ENCODE measurements around the gene TYW1B.
"Not testable (repeated sequence)": the region's sequence is repeated elsewhere in the genome, so short reads cannot be mapped to it uniquely, and the experiment has no call there.

Gene TYW1B, protein sequence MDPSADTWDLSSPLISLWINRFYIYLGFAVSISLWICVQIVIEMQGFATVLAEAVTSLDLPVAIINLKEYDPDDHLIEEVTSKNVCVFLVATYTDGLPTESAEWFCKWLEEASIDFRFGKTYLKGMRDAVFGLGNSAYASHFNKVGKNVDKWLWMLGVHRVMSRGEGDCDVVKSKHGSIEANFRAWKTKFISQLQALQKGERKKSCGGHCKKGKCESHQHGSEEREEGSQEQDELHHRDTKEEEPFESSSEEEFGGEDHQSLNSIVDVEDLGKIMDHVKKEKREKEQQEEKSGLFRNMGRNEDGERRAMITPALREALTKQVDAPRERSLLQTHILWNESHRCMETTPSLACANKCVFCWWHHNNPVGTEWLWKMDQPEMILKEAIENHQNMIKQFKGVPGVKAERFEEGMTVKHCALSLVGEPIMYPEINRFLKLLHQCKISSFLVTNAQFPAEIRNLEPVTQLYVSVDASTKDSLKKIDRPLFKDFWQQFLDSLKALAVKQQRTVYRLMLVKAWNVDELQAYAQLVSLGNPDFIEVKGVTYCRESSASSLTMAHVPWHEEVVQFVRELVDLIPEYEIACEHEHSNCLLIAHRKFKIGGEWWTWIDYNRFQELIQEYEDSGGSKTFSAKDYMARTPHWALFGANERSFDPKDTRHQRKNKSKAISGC

DNA sequence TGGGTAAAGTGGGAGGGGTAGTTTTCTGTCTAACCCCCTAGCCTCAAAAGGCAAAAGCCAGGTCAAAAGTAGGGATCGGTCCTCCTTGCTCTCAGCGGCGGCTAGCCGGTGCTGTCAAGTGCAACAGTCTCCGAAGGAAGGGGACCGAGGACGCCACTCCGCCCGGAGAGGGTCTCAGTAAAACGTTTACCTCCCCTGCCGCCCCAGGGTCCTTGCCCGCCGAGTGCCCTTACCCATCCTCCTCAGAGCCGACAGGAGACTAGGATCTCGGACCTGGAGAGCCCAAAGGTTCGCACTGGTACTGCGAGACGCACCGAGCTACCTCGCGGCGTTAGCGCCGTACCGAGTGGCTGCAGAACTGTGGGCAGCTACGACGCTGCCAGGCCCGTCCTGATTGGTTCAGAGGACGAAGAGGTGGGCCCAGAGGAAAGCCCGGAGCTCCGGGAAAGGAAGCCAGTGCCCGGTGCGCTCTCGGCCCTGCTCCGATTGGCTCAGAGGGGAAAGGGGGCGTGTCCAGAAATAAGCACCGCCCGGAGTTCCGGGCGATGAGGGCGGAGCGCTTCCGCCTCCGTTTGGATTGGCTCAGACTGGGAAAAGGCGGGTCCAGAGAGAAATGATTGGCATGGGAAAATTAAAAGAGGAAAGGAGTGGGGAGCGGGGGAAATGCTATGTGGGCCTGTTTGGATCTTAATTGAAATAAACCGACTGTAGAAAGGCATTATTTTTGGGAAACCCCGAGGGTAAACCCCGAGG is at the start of gene TYW1B:
TYW1B (minus strand) TSS at position 362 of the 753 bp plus-strand sequence; CDS start at position 237, 125 bp downstream.
- H3K27ac ChIP-seq (ENCODE audit: low read length); H3K36me3 ChIP-seq (ENCODE audit: control insufficient read depth, insufficient read depth, low read length); H3K27me3 ChIP-seq (ENCODE audit: control insufficient read depth, insufficient read depth, low read length); H3K9me3 ChIP-seq (ENCODE audit: control insufficient read depth, insufficient read depth, low read length); H3K4me1 ChIP-seq (ENCODE audit: control insufficient read depth, insufficient read depth, low read length): not testable (repeated sequence)
- peak within 1 kb of the TSS; percentile 47; the same call in 1 of the 2 replicates for H3K4me3 ChIP-seq (ENCODE audit: low read length)
- peak; percentile 84 for DNase-seq (ENCODE audit: low read depth, low spot score)
- WGBS (ENCODE audit: insufficient coverage, insufficient read length) = no CpG with 5 or more reads among the region's 49 CpGs

DNA sequence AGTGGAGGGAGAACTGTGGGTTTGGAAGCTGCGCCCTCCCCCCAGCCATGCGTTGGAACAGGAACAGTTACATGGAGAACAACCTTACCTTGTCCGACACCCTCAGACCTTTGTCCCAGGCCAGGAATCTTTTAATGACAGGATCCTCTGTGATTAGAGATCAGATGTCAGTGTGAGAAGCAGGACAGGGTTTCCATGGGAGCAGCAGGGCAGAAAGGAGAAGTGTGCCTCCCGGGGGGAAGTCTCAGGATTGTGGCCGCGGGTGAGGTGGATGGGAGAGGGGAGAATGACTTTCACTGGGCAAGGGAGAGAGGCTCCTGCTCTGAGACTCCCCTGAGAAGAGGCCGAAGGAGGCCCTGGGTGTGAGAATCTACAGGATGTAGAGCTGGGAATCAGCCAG is 39.6 kb upstream of the TYW1B start:
- not testable (repeated sequence) for H3K36me3 ChIP-seq (ENCODE audit: control insufficient read depth, insufficient read depth, low read length); H3K27me3 ChIP-seq (ENCODE audit: control insufficient read depth, insufficient read depth, low read length); H3K4me3 ChIP-seq (ENCODE audit: low read length); H3K4me1 ChIP-seq (ENCODE audit: control insufficient read depth, insufficient read depth, low read length); DNase-seq (ENCODE audit: low read depth, low spot score); H3K27ac ChIP-seq (ENCODE audit: low read length); H3K9me3 ChIP-seq (ENCODE audit: control insufficient read depth, insufficient read depth, low read length)
- WGBS (ENCODE audit: insufficient coverage, insufficient read length) = no CpG with 5 or more reads among the region's 7 CpGs

DNA sequence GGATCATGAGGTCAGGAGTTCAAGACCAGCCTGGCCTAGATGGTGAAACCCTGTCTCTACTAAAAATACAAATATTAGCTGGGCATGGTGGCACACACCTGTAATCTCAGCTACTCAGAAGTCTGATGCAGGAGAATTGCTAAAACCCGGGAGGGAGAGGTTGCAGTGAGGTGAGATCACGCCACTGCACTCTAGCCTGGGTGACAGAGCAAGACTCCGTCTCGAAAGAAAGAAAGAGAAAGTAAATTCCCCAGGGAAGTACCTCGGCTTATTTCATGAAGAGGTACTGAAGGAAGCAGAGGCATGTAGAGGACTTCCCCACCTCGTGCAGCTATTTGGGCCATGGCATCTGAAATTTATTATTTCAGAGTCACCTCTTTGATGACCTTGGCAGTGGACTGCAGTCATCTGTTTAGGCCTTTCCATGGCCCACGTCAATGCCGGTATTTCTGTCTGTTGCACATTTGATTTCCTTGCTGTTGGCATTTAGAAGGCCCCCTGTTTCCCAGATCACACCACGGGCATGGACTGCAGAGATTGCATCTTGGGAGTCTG is 30.9 kb upstream of the TYW1B start:
- not testable (repeated sequence) for DNase-seq (ENCODE audit: low read depth, low spot score)
- no CpG with 5 or more reads among the region's 9 CpGs for WGBS (ENCODE audit: insufficient coverage, insufficient read length)

DNA sequence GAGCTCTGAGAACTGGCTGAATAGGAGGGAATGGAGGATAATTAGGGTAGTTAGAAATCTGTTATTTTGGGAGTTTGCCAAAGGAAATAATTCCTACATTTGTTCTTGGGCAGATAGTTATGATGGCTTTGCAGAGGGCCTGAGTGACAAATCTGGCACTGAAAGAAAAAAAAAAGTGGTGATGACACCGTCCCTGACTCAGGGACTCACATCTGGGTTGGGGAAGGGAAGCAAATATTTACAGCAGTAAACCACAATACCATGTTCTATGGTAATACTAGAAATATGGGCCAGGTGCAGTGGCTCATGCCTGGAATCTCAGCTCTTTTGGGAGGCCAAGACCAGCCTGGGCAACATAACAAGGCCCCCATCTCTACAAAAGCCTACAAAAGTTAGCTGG is 29.9 kb upstream of the TYW1B start:
- not testable (repeated sequence) for H3K27ac ChIP-seq (ENCODE audit: low read length); H3K27me3 ChIP-seq (ENCODE audit: control insufficient read depth, insufficient read depth, low read length); H3K36me3 ChIP-seq (ENCODE audit: control insufficient read depth, insufficient read depth, low read length); DNase-seq (ENCODE audit: low read depth, low spot score); H3K4me1 ChIP-seq (ENCODE audit: control insufficient read depth, insufficient read depth, low read length); H3K9me3 ChIP-seq (ENCODE audit: control insufficient read depth, insufficient read depth, low read length); H3K4me3 ChIP-seq (ENCODE audit: low read length)
- WGBS (ENCODE audit: insufficient coverage, insufficient read length) = no CpG with 5 or more reads among the region's 1 CpG

More for the DNA sequence above, 30.9 kb upstream of the TYW1B start:
- not testable (repeated sequence) for H3K27ac ChIP-seq (ENCODE audit: low read length); H3K4me3 ChIP-seq (ENCODE audit: low read length); H3K27me3 ChIP-seq (ENCODE audit: control insufficient read depth, insufficient read depth, low read length); H3K36me3 ChIP-seq (ENCODE audit: control insufficient read depth, insufficient read depth, low read length); H3K4me1 ChIP-seq (ENCODE audit: control insufficient read depth, insufficient read depth, low read length); H3K9me3 ChIP-seq (ENCODE audit: control insufficient read depth, insufficient read depth, low read length)

DNA sequence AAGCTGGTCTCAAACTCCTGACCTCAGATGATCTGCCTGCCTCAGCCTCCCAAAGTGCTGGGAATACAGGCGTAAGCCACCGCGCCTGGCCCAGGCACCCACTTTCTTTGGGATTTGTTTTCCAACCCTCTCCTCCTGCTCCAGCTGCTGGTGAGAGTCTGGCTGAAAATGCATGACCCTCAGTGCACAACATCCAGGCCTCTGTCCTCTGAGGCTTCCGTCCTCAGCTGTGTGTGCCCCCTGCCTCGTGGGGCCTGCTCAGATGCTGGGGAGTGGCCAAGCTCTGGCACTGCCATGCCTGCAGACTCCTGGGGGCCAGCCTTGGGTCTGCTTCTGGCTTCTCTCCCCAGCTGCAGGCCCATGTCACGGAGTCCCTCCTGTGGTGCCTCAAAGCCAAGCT is 27.3 kb upstream of the TYW1B start:
- not testable (repeated sequence) for DNase-seq (ENCODE audit: low read depth, low spot score)

DNA sequence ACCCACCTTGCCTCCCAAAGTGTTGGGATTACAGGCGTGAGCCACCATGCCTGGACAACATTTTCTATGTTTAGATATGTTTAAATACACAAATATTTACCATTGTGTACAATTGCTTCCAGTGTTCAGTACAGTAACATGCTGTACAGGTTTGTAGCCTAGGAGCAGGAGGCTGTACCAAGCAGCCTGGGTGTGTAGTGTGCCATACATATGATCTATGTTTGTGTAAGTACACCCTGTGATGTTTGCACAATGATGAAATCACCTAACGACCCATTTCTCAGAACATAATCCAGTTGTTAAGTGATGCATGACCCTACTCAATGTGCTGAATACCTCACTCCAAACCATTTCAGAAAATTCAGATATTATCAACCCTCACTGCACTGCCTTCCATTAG is 24.9 kb upstream of the TYW1B start:
- DNase-seq (ENCODE audit: low read depth, low spot score); H3K27ac ChIP-seq (ENCODE audit: low read length); H3K9me3 ChIP-seq (ENCODE audit: control insufficient read depth, insufficient read depth, low read length); H3K4me1 ChIP-seq (ENCODE audit: control insufficient read depth, insufficient read depth, low read length); H3K27me3 ChIP-seq (ENCODE audit: control insufficient read depth, insufficient read depth, low read length); H3K36me3 ChIP-seq (ENCODE audit: control insufficient read depth, insufficient read depth, low read length); H3K4me3 ChIP-seq (ENCODE audit: low read length): not testable (repeated sequence)
- no CpG with 5 or more reads among the region's 2 CpGs for WGBS (ENCODE audit: insufficient coverage, insufficient read length)

More for the DNA sequence above, 27.3 kb upstream of the TYW1B start:
- H3K27me3 ChIP-seq (ENCODE audit: control insufficient read depth, insufficient read depth, low read length); H3K9me3 ChIP-seq (ENCODE audit: control insufficient read depth, insufficient read depth, low read length); H3K27ac ChIP-seq (ENCODE audit: low read length); H3K4me3 ChIP-seq (ENCODE audit: low read length); H3K4me1 ChIP-seq (ENCODE audit: control insufficient read depth, insufficient read depth, low read length); H3K36me3 ChIP-seq (ENCODE audit: control insufficient read depth, insufficient read depth, low read length): not testable (repeated sequence)
- no CpG with 5 or more reads among the region's 6 CpGs for WGBS (ENCODE audit: insufficient coverage, insufficient read length)

DNA sequence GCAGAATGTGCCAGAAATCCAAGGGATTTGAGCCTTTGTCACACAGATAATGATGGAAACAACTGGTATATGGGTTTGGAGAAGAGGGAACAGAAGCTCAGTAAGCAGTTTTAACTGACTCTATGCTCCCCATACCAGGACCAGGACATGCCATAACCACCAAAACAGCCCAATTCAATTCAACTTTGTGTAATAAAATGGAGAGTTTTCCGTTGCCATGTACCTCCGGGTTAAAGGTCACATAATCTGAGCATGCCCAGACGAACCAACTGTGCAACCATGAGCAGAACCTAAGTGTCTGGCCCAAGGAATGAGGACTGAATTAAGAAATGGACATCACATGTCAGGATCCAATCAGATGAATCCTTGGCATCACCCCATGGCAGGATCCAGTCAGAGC is 22.7 kb upstream of the TYW1B start:
- H3K9me3 ChIP-seq (ENCODE audit: control insufficient read depth, insufficient read depth, low read length); H3K4me1 ChIP-seq (ENCODE audit: control insufficient read depth, insufficient read depth, low read length); H3K36me3 ChIP-seq (ENCODE audit: control insufficient read depth, insufficient read depth, low read length); H3K27me3 ChIP-seq (ENCODE audit: control insufficient read depth, insufficient read depth, low read length); DNase-seq (ENCODE audit: low read depth, low spot score); H3K27ac ChIP-seq (ENCODE audit: low read length); H3K4me3 ChIP-seq (ENCODE audit: low read length): not testable (repeated sequence)
- WGBS (ENCODE audit: insufficient coverage, insufficient read length) = no CpG with 5 or more reads among the region's 3 CpGs

DNA sequence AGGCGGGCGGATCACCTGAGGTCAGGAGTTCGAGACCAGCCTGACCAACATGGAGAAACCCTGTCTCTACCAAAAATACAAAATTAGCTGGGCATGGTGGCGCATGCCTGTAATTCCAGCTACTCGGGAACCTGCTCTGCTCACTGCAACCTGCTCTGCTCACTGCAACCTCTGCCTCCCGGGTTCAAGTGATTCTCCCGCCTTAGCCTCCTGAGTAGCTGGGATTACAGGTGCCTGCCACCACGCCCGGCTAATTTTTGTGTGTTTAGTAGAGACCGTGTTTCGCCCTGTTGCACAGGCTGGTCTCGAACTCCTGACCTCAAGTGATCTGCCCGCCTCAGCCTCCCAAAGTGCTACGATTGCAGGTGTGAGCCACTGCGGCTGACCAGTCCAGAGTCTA is 16.1 kb upstream of the TYW1B start:
- H3K36me3 ChIP-seq (ENCODE audit: control insufficient read depth, insufficient read depth, low read length); H3K27ac ChIP-seq (ENCODE audit: low read length); H3K4me1 ChIP-seq (ENCODE audit: control insufficient read depth, insufficient read depth, low read length); H3K9me3 ChIP-seq (ENCODE audit: control insufficient read depth, insufficient read depth, low read length); H3K4me3 ChIP-seq (ENCODE audit: low read length); DNase-seq (ENCODE audit: low read depth, low spot score); H3K27me3 ChIP-seq (ENCODE audit: control insufficient read depth, insufficient read depth, low read length): not testable (repeated sequence)
- WGBS (ENCODE audit: insufficient coverage, insufficient read length) = no CpG with 5 or more reads among the region's 15 CpGs

DNA sequence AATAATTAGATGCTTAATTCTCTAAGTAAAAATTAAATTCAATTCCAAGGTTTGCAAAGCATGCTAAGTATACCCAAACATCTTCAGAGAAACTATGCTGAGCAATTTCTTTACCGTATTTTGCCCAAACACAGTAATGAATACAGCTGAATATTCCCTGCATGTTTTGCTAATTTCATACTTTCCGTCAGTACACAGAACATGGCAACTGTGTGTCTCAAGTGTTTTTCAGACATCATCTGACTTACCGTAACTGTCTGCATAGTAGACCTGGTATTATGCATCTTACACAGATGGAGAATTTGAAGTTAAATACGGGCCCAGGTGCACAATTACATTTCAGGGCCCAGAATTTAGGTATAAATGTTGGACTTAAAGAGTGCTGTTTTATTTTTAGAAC is 15.2 kb upstream of the TYW1B start:
- not testable (repeated sequence) for H3K9me3 ChIP-seq (ENCODE audit: control insufficient read depth, insufficient read depth, low read length); H3K4me1 ChIP-seq (ENCODE audit: control insufficient read depth, insufficient read depth, low read length); H3K27ac ChIP-seq (ENCODE audit: low read length); H3K4me3 ChIP-seq (ENCODE audit: low read length); H3K27me3 ChIP-seq (ENCODE audit: control insufficient read depth, insufficient read depth, low read length); H3K36me3 ChIP-seq (ENCODE audit: control insufficient read depth, insufficient read depth, low read length); DNase-seq (ENCODE audit: low read depth, low spot score)
- WGBS (ENCODE audit: insufficient coverage, insufficient read length) = no CpG with 5 or more reads among the region's 4 CpGs

DNA sequence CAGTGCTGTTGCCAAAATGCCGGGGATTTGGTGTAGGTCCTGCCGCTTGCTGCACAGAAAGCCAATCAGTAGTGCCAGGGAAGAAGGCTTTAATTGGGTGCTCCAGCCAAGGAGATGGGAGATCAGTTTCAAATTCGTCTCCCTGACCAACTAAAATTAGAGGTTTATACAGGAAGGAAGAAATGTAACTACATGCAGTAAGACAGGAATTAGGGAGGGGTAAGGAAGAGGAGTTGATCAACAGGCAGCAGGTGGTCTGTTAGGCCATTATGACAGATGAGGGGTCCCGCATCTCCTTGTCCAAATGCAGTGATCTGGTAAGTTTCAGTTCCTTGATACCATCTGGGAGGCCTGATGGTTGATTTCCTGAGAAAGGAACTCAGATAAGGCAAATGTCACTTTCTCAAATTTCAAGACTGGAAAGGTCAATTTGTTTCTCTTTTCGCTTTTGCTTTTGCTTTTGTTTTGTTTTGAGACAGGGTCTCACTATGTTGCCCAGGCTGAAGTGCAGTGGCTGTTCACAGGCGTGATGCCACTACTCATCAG is 13.0 kb upstream of the TYW1B start:
- not testable (repeated sequence) for H3K9me3 ChIP-seq (ENCODE audit: control insufficient read depth, insufficient read depth, low read length); H3K27ac ChIP-seq (ENCODE audit: low read length); DNase-seq (ENCODE audit: low read depth, low spot score); H3K4me3 ChIP-seq (ENCODE audit: low read length); H3K4me1 ChIP-seq (ENCODE audit: control insufficient read depth, insufficient read depth, low read length); H3K36me3 ChIP-seq (ENCODE audit: control insufficient read depth, insufficient read depth, low read length); H3K27me3 ChIP-seq (ENCODE audit: control insufficient read depth, insufficient read depth, low read length)
- no CpG with 5 or more reads among the region's 6 CpGs for WGBS (ENCODE audit: insufficient coverage, insufficient read length)

All from iPS DF 6.9 (cell line).